Right lobe of liver (tissue), 6 donors: ENCODE data around the gene DTNB. TPM values are rescaled to one million over a fixed set of nuclear protein-coding genes. Genes with fewer than 3 reads are reported as not detected.

Source experiments
- ATAC-seq, 4 donors: fragments of 200-7000 bp; cut with Tn5 transposase; one replicate each; pipeline ENCODE4 v1.9.1; 2020; ENCODE audit warnings: mild to moderate bottlenecking in 4 of 4, moderate library complexity in 4 of 4
- DNase-seq, 3 donors: peaks; one replicate each; pipeline ENCODE4 v3.0.0-alpha.2; 2020
- H3K27ac ChIP-seq, 3 donors: fragments of 200-600 bp; one replicate each; pipeline ENCODE4 v1.8.0; 2022
- H3K27me3 ChIP-seq, 2 donors: fragments of 200-600 bp; one replicate each; pipeline ENCODE4 v1.8.0; 2022
- H3K36me3 ChIP-seq, 4 donors: fragments of 200-600 bp; sonication (generic) in 1 of 4; one replicate each; pipeline versions ENCODE4 v1.5.1 to v1.8.0; 2017 to 2022; ENCODE audit warnings: control low read depth in 1 of 4
- H3K4me1 ChIP-seq, 4 donors: fragments of 200-600 bp; sonication (generic) in 1 of 4; one replicate each; pipeline versions ENCODE4 v1.5.1 to v1.8.0; 2017 to 2022; ENCODE audit warnings: control low read depth in 1 of 4
- H3K4me3 ChIP-seq, 3 donors: fragments of 200-600 bp; one replicate each; pipeline ENCODE4 v1.8.0; 2022
- H3K9me3 ChIP-seq, 4 donors: fragments of 200-600 bp; sonication (generic) in 1 of 4; one replicate each; pipeline versions ENCODE4 v1.5.1 to v1.8.0; 2017 to 2022; ENCODE audit warnings: control low read depth in 1 of 4
- POLR2A ChIP-seq: fragments of 450-650 bp; IDR thresholded peaks from one replicate; pipeline ENCODE4 v1.6.1; 2017; ENCODE audit warnings: antibody characterized with exemption, mild to moderate bottlenecking
- WGBS: methylation state at CpG from one replicate; pipeline ENCODE4 v1.1.6; 2018; ENCODE audit warnings: low coverage, low lambda C conversion rate; ENCODE audit not compliant: insufficient coverage; ENCODE audit errors: missing lambda C conversion rate; 5-methylcytosine and 5-hydroxymethylcytosine counted together
- intact Hi-C, 2 donors: fragments of 100-400 bp; cut with DNase I; formaldehyde crosslinking; loops; one replicate each; pipeline versions ENCODE4 v1.11.2 to v1.14.1; 2022
- total RNA-seq, 6 experiments: library from RNA; depleted of rRNA in 2 of 6; stranded (reverse); fragments of >200 nt in 2 of 6; fragmentation: NEBNext Ultra II Directional in 3 of 6; extraction: Animal tissue kit (Norgen Biotek cat#: 25700) in 3 of 6; gene quantifications; one replicate each; pipeline versions ENCODE4 v1.1.0 to v1.2.4, GENCODE V29; 2016 to 2023
- TF ChIP-seq, protein P1 (sequence below), 4 donors: fragments of 200-600 bp in 3 of 4; fragments of 450-650 bp in 1 of 4; IDR thresholded peaks; one replicate each; pipeline versions ENCODE4 v1.5.1 to v1.8.0; 2016 to 2022; ENCODE audit warnings: antibody characterized with exemption in 4 of 4, mild to moderate bottlenecking in 2 of 4
- donor health status: DM: no; HTN: yes; CAD: no.
- donor health status: DM: no; HTN: no; CAD: no.
- donor health status: DM: no; HTN: no; CAD: no.
- donor health status: DM: no; HTN: yes; CAD: no.
- donor health status: DM: no; HTN: yes; CAD: no.

Gene DTNB
- total RNA-seq, 6 experiments from 2014 or later: 7.0 to 10.3 (median 8.8) TPM

- no peaks in the 10 kb centered on the region for H3K27me3 ChIP-seq
- WGBS: 91% methylated on average over 10 of the region's 12 CpGs
- H3K9me3 ChIP-seq: no peaks in the 10 kb centered on the region
- H3K4me3 ChIP-seq: no peak overlapping the region
- H3K27ac ChIP-seq: no peak overlapping the region
- peaks cover 0 to 8% (median 1%) of the 10 kb centered on the region in 4 donors for H3K4me1 ChIP-seq
- no peak for ATAC-seq
- no peaks in the 10 kb centered on the region for H3K36me3 ChIP-seq
- TF ChIP-seq, protein P1, sequence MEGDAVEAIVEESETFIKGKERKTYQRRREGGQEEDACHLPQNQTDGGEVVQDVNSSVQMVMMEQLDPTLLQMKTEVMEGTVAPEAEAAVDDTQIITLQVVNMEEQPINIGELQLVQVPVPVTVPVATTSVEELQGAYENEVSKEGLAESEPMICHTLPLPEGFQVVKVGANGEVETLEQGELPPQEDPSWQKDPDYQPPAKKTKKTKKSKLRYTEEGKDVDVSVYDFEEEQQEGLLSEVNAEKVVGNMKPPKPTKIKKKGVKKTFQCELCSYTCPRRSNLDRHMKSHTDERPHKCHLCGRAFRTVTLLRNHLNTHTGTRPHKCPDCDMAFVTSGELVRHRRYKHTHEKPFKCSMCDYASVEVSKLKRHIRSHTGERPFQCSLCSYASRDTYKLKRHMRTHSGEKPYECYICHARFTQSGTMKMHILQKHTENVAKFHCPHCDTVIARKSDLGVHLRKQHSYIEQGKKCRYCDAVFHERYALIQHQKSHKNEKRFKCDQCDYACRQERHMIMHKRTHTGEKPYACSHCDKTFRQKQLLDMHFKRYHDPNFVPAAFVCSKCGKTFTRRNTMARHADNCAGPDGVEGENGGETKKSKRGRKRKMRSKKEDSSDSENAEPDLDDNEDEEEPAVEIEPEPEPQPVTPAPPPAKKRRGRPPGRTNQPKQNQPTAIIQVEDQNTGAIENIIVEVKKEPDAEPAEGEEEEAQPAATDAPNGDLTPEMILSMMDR (IDR thresholded peaks at IDR 0.05): no peak
- no peak for TF ChIP-seq POLR2A
- intact Hi-C loops: no loop called here
- no peak for DNase-seq
Measured at GRCh38 chr2:25380586-25381375, 292.6 kb downstream of the DTNB start.

GRCh38 chr2:25380023-25380422, 293.4 kb downstream of the DTNB start:
- Histone ChIP-seq H3K36me3 (no peaks in the 10 kb centered on the region), H3K9me3 (no peaks in the 10 kb centered on the region), H3K4me1 (peaks cover 0 to 8% (median 1%) of the 10 kb centered on the region in 4 donors), H3K4me3 (no peak overlapping the region), H3K27ac (no peak overlapping the region), H3K27me3 (no peaks in the 10 kb centered on the region)
- no peak for TF ChIP-seq POLR2A
- TF ChIP-seq, protein P1 (IDR thresholded peaks at IDR 0.05): no peak
- intact Hi-C loops: no loop called here
- no peak for ATAC-seq
- DNase-seq: no peak
- WGBS: 95% methylated on average over 5 of the region's 5 CpGs

- Histone ChIP-seq H3K27me3 (no peaks in the 10 kb centered on the region), H3K27ac (no peak overlapping the region), H3K36me3 (no peaks in the 10 kb centered on the region), H3K4me3 (no peak overlapping the region), H3K9me3 (no peaks in the 10 kb centered on the region), H3K4me1 (peaks cover 0 to 8% (median 1%) of the 10 kb centered on the region in 4 donors)
- DNase-seq: no peak
- no peak for ATAC-seq
- WGBS: no CpG with 5 or more reads among the region's 6 CpGs
- intact Hi-C loops: no loop called here
- TF ChIP-seq POLR2A: no peak
- TF ChIP-seq, protein P1 (IDR thresholded peaks at IDR 0.05): no peak
Measured at GRCh38 chr2:25379535-25379934, 293.8 kb downstream of the DTNB start.

DNA sequence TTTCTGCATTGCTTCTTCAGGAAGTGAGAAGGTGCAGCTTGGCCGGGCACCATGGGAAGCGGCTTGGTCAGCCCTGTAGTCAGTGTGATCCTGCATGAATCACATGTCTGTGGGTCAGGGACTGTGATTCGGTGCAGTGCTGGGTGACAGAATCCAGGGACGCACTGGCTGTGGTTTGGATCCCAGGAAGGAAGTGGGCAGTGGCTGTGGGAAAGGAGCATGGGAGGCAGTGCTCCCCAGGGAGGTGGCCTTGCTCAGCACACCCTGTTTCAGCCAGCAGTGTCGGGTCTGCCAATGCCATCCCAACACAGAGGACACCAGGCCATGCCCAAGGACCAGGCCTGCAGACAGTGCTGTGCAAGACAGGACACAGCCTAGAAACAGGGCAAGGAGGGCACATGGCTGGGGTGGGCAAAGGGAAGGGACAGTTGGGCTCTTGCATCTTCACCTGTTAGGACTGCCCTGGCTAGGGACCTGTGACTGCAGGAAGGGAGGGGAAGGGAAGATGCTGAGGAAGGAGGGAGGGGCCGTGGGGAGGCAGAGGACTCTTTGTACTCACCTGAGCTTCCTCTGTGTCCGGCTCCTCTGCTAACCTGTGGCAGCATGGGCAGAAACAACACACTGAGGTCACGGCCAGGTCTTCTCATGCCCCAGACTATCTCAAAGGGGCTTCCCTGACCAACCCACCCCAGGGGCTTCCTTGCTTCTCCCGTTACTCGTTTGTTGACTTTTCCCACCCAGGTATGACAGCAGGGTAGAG, 294.5 kb downstream of the DTNB start:
- H3K36me3 ChIP-seq: no peaks in the 10 kb centered on the region
- DNase-seq (no peak), ATAC-seq (no peak)
- TF ChIP-seq POLR2A: no peak
- TF ChIP-seq, protein P1 (IDR thresholded peaks at IDR 0.05): no peak
- H3K4me1 ChIP-seq: peaks cover 0 to 8% (median 1%) of the 10 kb centered on the region in 4 donors
- intact Hi-C loops: no loop called here
- no peaks in the 10 kb centered on the region for H3K27me3 ChIP-seq
- 100% methylated on average over 2 of the region's 10 CpGs for WGBS
- H3K27ac ChIP-seq: no peak overlapping the region
- no peak overlapping the region for H3K4me3 ChIP-seq
- H3K9me3 ChIP-seq: no peaks in the 10 kb centered on the region
